Measurements from ENCODE around the gene TMPRSS6. TPM values are rescaled to one million over a fixed set of nuclear protein-coding genes. Genes with fewer than 3 reads are reported as not detected.

TMPRSS6 gene
- total RNA-seq, 4 donors from 2014 or later = 0.10 to 0.18 TPM; not detected in 2

DNA sequence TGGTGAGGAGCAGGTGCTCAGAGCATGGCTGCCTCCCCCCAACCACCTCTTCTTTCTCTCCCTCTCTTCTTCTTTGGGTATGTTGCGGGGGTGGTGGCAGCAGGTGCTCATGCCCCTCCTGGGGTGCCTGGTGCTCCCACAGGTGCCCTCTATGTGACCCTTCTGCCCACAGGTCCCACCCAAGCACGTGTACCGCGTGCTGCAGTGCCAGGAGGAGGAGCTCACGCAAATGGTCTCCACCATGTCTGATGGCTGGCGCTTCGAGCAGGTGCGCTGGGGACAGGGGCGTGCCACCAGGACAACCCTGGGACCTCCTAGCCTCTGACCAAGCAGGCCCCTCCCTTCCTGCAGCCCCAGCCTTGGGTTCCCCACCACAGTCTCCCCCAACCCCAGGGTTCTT lies 52.3 kb downstream of the TMPRSS6 start:
- no peak for DNase-seq
- no peak overlapping the region for H3K27ac ChIP-seq
- in situ Hi-C loops (cut with MboI; ENCODE audit: low sequenced_read_pairs in 4 of 4) = no loop called here
- TF ChIP-seq POLR2A (IDR thresholded peaks at IDR 0.05) = no peak
- TF ChIP-seq, protein P1, sequence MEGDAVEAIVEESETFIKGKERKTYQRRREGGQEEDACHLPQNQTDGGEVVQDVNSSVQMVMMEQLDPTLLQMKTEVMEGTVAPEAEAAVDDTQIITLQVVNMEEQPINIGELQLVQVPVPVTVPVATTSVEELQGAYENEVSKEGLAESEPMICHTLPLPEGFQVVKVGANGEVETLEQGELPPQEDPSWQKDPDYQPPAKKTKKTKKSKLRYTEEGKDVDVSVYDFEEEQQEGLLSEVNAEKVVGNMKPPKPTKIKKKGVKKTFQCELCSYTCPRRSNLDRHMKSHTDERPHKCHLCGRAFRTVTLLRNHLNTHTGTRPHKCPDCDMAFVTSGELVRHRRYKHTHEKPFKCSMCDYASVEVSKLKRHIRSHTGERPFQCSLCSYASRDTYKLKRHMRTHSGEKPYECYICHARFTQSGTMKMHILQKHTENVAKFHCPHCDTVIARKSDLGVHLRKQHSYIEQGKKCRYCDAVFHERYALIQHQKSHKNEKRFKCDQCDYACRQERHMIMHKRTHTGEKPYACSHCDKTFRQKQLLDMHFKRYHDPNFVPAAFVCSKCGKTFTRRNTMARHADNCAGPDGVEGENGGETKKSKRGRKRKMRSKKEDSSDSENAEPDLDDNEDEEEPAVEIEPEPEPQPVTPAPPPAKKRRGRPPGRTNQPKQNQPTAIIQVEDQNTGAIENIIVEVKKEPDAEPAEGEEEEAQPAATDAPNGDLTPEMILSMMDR (IDR thresholded peaks at IDR 0.05 in 4 of 5, conservative IDR thresholded peaks at IDR 0.05 in 1 of 5) = no peak
- no peaks in the 10 kb centered on the region for H3K36me3 ChIP-seq
- no peaks in the 10 kb centered on the region for H3K9me3 ChIP-seq
- ATAC-seq = no peak
- intact Hi-C loops (cut with DNase I; ENCODE audit: low total_unique reads) = no loop called here
- H3K4me1 ChIP-seq = no peaks in the 10 kb centered on the region
- no peaks in the 10 kb centered on the region for H3K27me3 ChIP-seq
- H3K4me3 ChIP-seq = no peak overlapping the region

DNA sequence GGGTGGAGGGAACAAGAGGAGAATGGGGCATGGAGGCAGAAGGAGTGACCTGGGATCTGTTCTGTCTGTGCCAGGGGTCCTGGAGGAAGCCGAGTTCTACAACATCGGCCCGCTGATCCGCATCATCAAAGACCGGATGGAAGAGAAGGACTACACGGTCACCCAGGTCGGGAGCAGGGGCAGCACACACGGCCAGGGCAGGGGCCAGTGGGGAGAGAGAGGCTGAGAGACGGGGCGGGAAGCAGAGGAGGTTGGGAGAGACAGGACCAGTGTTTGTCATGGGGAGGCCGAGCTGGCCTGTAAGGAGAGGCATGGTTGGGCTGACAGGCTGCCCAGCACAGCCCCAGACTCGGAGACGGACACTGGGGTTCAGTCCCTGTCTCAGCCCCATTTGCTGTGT lies 53.3 kb downstream of the TMPRSS6 start:
- in situ Hi-C loops (cut with MboI; ENCODE audit: low sequenced_read_pairs in 4 of 4) = no loop called here
- no peaks in the 10 kb centered on the region for H3K36me3 ChIP-seq
- no peaks in the 10 kb centered on the region for H3K4me1 ChIP-seq
- no peaks in the 10 kb centered on the region for H3K9me3 ChIP-seq
- no peak overlapping the region for H3K27ac ChIP-seq
- H3K4me3 ChIP-seq = no peak overlapping the region
- TF ChIP-seq POLR2A (IDR thresholded peaks at IDR 0.05) = no peak
- TF ChIP-seq, protein P1 (IDR thresholded peaks at IDR 0.05 in 4 of 5, conservative IDR thresholded peaks at IDR 0.05 in 1 of 5) = no peak
- DNase-seq (no peak), ATAC-seq (no peak)
- peaks cover 0 to 5% (median 0%) of the 10 kb centered on the region in 3 donors for H3K27me3 ChIP-seq
- intact Hi-C loops (cut with DNase I; ENCODE audit: low total_unique reads) = no loop called here

DNA sequence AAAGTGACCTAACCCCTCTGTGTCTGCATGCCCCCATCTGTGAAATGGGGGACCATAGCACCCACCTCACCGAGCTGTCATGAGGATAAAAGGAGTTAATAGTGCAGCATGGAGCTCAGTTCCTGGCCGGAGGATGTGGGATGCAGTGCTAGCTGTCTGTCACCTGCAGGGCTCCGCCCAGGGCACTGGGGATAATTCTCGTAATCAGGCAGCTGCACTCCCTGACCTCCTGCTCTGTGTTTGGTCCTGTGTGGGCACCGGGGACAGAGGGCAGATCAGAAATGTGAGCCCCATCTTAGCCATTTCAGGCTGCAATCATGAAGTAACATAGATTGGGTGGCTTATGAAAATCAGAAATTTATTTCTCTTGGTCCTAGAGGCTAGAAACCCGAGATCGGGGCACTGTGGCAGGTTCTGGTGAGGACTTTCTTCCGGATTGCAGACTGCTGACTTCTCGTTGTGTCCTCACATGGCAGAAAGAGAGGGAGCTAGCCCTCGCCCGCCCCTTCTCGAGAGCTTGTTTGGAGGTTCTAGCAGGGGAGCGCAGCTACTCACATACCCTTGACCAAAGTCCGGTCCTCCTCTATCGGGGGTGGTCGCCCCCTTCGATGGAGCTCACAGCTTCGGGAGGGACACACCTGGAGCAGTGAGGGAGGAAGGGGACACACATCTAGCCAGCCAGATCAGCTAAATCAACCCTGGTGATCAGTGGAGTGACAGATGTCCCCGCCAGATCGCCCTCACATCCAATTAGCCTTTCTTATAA lies 54.7 kb downstream of the TMPRSS6 start:
- intact Hi-C loops (cut with DNase I; ENCODE audit: low total_unique reads) = no loop called here
- no peak for TF ChIP-seq POLR2A (IDR thresholded peaks at IDR 0.05)
- TF ChIP-seq, protein P1 (IDR thresholded peaks at IDR 0.05 in 4 of 5, conservative IDR thresholded peaks at IDR 0.05 in 1 of 5) = no peak
- Histone ChIP-seq H3K36me3 (no peaks in the 10 kb centered on the region), H3K9me3 (no peaks in the 10 kb centered on the region), H3K27ac (no peak overlapping the region), H3K4me1 (no peaks in the 10 kb centered on the region), H3K4me3 (no peak overlapping the region), H3K27me3 (peaks cover 0 to 12% (median 9%) of the 10 kb centered on the region in 3 donors)
- in situ Hi-C loops (cut with MboI; ENCODE audit: low sequenced_read_pairs in 4 of 4) = no loop called here
- DNase-seq = no peak
- no peak for ATAC-seq

DNA sequence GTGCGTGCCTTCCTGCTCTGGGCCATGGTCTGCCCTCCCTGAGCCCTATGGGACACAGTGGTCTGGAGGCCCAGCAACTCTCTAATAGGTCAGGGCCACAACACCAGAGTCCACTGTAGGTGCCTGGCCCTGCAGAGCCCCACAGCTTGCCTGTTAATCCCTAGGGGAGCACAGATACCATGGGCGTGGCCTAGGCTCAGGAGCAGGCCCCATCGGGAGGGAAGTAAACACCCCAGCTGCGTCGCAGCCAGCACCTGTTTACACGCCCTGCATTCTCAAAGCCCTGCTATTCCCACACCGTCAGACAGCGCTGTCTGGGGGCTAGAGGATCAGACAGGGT lies 55.5 kb downstream of the TMPRSS6 start:
- Histone ChIP-seq H3K27ac (no peak overlapping the region), H3K4me3 (no peak overlapping the region), H3K27me3 (peaks cover 0 to 12% (median 12%) of the 10 kb centered on the region in 3 donors), H3K9me3 (no peaks in the 10 kb centered on the region), H3K4me1 (no peaks in the 10 kb centered on the region), H3K36me3 (no peaks in the 10 kb centered on the region)
- no peak for ATAC-seq
- in situ Hi-C loops (cut with MboI; ENCODE audit: low sequenced_read_pairs in 4 of 4) = no loop called here
- TF ChIP-seq, protein P1 (IDR thresholded peaks at IDR 0.05 in 4 of 5, conservative IDR thresholded peaks at IDR 0.05 in 1 of 5) = no peak
- no peak for TF ChIP-seq POLR2A (IDR thresholded peaks at IDR 0.05)
- no peak for DNase-seq
- intact Hi-C loops (cut with DNase I; ENCODE audit: low total_unique reads) = no loop called here
